B cell (primary cell): ENCODE measurements around the gene MNAT1. TPM values are rescaled to one million over a fixed set of nuclear protein-coding genes. Genes with fewer than 3 reads are reported as not detected.

ENCODE experiments used
- ATAC-seq: fragments of 200-7000 bp; cut with Tn5 transposase; one replicate; pipeline ENCODE4 v1.10.0; 2021; ENCODE audit warnings: low read depth, mild to moderate bottlenecking, moderate number of reproducible peaks, moderate library complexity
- CTCF ChIA-PET: fragments of 350-600 bp; sonication (Branson Sonifier 250); formaldehyde crosslinking; loops from one replicate; lab custom pipeline; 2021; ENCODE audit warnings: antibody characterized with exemption, inconsistent platforms; lab: Charles Lee
- POLR2A ChIA-PET: fragments of 350-600 bp; sonication (Branson Sonifier 250); formaldehyde crosslinking; loops from one replicate; lab custom pipeline; 2021; ENCODE audit warnings: antibody characterized with exemption; lab: Charles Lee
- DNase-seq: peaks from one replicate; pipeline ENCODE4 v3.0.0; 2013
- H2AFZ ChIP-seq: 2 replicates; pipeline ENCODE4 v1.6.1; 2012; ENCODE audit warnings: mild to moderate bottlenecking, low read depth, low read length; ENCODE audit not compliant: insufficient read depth, poor library complexity, severe bottlenecking
- H3K27ac ChIP-seq, 2 donors: 1 replicate in 1 of 2; 2 replicates in 1 of 2; pipeline ENCODE4 v1.5.1; 2012 to 2013; ENCODE audit warnings: low read length in 2 of 2, mild to moderate bottlenecking in 2 of 2, moderate library complexity in 1 of 2
- H3K27me3 ChIP-seq, 4 experiments: fragments of 200-600 bp in 1 of 4; sonication (generic) in 1 of 4; replicated peaks in 1 of 4; 1 replicate in 2 of 4; 2 replicates in 2 of 4; pipeline versions ENCODE4 v1.6.1 to v1.7.0; 2013 to 2016; ENCODE audit warnings: low read length in 3 of 4, mild to moderate bottlenecking in 2 of 4, mixed read lengths in 1 of 4, moderate library complexity in 1 of 4; ENCODE audit not compliant: insufficient read depth in 4 of 4, control insufficient read depth in 3 of 4; ENCODE audit errors: control extremely low read depth in 1 of 4
- H3K36me3 ChIP-seq, 2 experiments: replicated peaks in 1 of 2; 1 replicate in 1 of 2; 2 replicates in 1 of 2; pipeline versions ENCODE4 v1.6.1 to v1.7.1; 2013; ENCODE audit warnings: low read length in 1 of 2; ENCODE audit not compliant: insufficient read depth in 2 of 2, control insufficient read depth in 1 of 2; ENCODE audit errors: control extremely low read depth in 1 of 2, extremely low read depth in 1 of 2
- H3K4me1 ChIP-seq, 2 donors: fragments of 200-600 bp in 1 of 2; sonication (generic) in 1 of 2; 1 replicate in 1 of 2; 2 replicates in 1 of 2; pipeline versions ENCODE4 v1.5.1 to v1.6.1; 2013 to 2017; ENCODE audit warnings: low read length in 2 of 2; ENCODE audit not compliant: control insufficient read depth in 2 of 2, insufficient read depth in 2 of 2
- H3K4me2 ChIP-seq: replicated peaks from 2 replicates; pipeline ENCODE3; 2012; ENCODE audit warnings: mild to moderate bottlenecking, low read depth, low read length; ENCODE audit not compliant: poor library complexity, severe bottlenecking
- H3K4me3 ChIP-seq, 5 experiments: fragments of 200-600 bp in 1 of 5; sonication (generic) in 1 of 5; 1 replicate in 3 of 5; 2 replicates in 2 of 5; pipeline versions ENCODE4 v1.5.1 to v1.7.0; 2011 to 2016; ENCODE audit warnings: low read length in 4 of 5, mild to moderate bottlenecking in 4 of 5, low read depth in 2 of 5, control low read depth in 1 of 5, moderate library complexity in 1 of 5; ENCODE audit not compliant: insufficient read depth in 1 of 5; ENCODE audit errors: control extremely low read depth in 1 of 5, extremely low read depth in 1 of 5
- H3K79me2 ChIP-seq: fragments of 200-600 bp; sonication (generic); one replicate; pipeline ENCODE4 v1.6.0; 2016; ENCODE audit warnings: low read length; ENCODE audit not compliant: control insufficient read depth, insufficient read depth
- H3K9ac ChIP-seq: fragments of 200-600 bp; sonication (generic); 2 replicates; pipeline ENCODE4 v1.6.1; 2017; ENCODE audit warnings: mild to moderate bottlenecking, low read length, moderate library complexity
- H3K9me3 ChIP-seq, 3 donors: one replicate each; pipeline versions ENCODE4 v1.6.1 to v1.7.1; 2013; ENCODE audit warnings: low read length in 2 of 3; ENCODE audit not compliant: control insufficient read depth in 2 of 3, insufficient read depth in 1 of 3; ENCODE audit errors: control extremely low read depth in 1 of 3
- H4K20me1 ChIP-seq: 2 replicates; pipeline ENCODE4 v1.6.0; 2012; ENCODE audit warnings: mild to moderate bottlenecking, low read length; ENCODE audit not compliant: insufficient read depth, control insufficient read depth, poor library complexity, severe bottlenecking
- H3K27ac Mint-ChIP-seq: one replicate; pipeline ENCODE4 v1.8.0; 2021; ENCODE audit warnings: mixed read lengths
- H3K27me3 Mint-ChIP-seq: one replicate; pipeline ENCODE4 v1.8.0; 2021; ENCODE audit warnings: mixed read lengths
- H3K4me1 Mint-ChIP-seq: one replicate; pipeline ENCODE4 v1.8.0; 2021; ENCODE audit warnings: mixed read lengths
- H3K4me3 Mint-ChIP-seq: one replicate; pipeline ENCODE4 v1.8.0; 2021; ENCODE audit warnings: mixed read lengths
- H3K9me3 Mint-ChIP-seq: one replicate; pipeline ENCODE4 v1.8.0; 2022; ENCODE audit warnings: mixed read lengths; ENCODE audit not compliant: insufficient read depth
- EZH2 ChIP-seq: IDR thresholded peaks from 2 replicates; pipeline ENCODE4 v1.6.1; 2012; ENCODE audit warnings: borderline replicate concordance, low read depth, mild to moderate bottlenecking, moderate library complexity, low read length; ENCODE audit not compliant: insufficient read depth, poor library complexity, severe bottlenecking
- whole genome bisulfite sequencing: methylation state at CpG from one replicate; pipeline ENCODE4 v1.1.5; 2013; ENCODE audit warnings: missing lambda C conversion rate; ENCODE audit not compliant: insufficient coverage; 5-methylcytosine and 5-hydroxymethylcytosine counted together
- intact Hi-C: fragments of 100-400 bp; cut with micrococcal nuclease; formaldehyde crosslinking; loops from one replicate; pipeline ENCODE4 v1.10.0; 2022
- polyA plus RNA-seq: library from polyadenylated mRNA; depleted of rRNA; stranded (reverse); fragments of >200 nt; gene quantifications from 2 replicates; pipeline ENCODE4 v1.2.3, GENCODE V29; 2012
- total RNA-seq, 2 donors: library from RNA; stranded (reverse); fragments of 120-200 nt in 1 of 2; gene quantifications; 1 replicate in 1 of 2; 2 replicates in 1 of 2; pipeline versions ENCODE4 v1.2.3 to v1.2.4, GENCODE V29; 2013 to 2022
- TF ChIP-seq, protein P1 (sequence below): fragments of 200-600 bp; IDR thresholded peaks from one replicate; pipeline ENCODE4 v1.8.0; 2022; ENCODE audit warnings: antibody characterized with exemption, mild to moderate bottlenecking

MNAT1 gene
- total and polyA plus RNA-seq, 2 donors (not counting 1 experiment from before 2014, with no cell fraction given) = 15.2 to 28.2 TPM

DNA sequence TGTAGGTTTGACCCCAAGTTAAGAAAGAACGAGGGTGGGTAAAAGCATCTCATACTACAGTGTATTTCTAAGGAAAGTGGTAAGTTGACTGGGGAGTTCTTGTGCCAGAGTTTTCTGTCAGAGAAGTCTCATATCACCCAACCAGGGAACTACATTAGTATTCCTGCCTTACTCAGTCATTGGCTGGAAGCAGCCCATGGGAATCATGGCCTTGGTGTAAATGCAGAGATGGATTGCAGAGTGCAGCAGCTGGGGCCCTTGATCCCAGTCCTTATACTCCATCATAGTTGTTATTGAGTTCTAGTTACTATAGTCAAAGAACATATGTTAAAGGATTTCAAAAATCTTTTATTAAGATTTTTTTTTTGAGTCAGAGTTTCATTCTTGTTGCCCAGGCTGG, 105.8 kb downstream of the MNAT1 start:
- CTCF ChIA-PET = interaction anchor here (0.6 kb wide), 1 partner anchor 491 kb away, joined by 3 read pairs; no protein-coding TSS in a partner anchor
- H4K20me1 ChIP-seq = no peaks in the 10 kb centered on the region
- Mint-ChIP-seq H3K27me3 (no peaks in the 10 kb centered on the region), H3K4me3 (no peak overlapping the region), H3K9me3 (peaks cover 5% of the 10 kb centered on the region), H3K27ac (no peak overlapping the region), H3K4me1 (peaks cover 4% of the 10 kb centered on the region)
- H3K4me2 ChIP-seq = no peak overlapping the region
- peaks cover 0 to 20% of the 10 kb centered on the region in 2 experiments for H3K36me3 ChIP-seq
- no peak for ATAC-seq
- POLR2A ChIA-PET = no interaction called here
- H3K4me1 ChIP-seq = peaks cover 2 to 5% of the 10 kb centered on the region in 2 donors
- TF ChIP-seq, protein P1, sequence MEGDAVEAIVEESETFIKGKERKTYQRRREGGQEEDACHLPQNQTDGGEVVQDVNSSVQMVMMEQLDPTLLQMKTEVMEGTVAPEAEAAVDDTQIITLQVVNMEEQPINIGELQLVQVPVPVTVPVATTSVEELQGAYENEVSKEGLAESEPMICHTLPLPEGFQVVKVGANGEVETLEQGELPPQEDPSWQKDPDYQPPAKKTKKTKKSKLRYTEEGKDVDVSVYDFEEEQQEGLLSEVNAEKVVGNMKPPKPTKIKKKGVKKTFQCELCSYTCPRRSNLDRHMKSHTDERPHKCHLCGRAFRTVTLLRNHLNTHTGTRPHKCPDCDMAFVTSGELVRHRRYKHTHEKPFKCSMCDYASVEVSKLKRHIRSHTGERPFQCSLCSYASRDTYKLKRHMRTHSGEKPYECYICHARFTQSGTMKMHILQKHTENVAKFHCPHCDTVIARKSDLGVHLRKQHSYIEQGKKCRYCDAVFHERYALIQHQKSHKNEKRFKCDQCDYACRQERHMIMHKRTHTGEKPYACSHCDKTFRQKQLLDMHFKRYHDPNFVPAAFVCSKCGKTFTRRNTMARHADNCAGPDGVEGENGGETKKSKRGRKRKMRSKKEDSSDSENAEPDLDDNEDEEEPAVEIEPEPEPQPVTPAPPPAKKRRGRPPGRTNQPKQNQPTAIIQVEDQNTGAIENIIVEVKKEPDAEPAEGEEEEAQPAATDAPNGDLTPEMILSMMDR = no peak
- TF ChIP-seq EZH2 = no peak
- no peak overlapping the region for H2AFZ ChIP-seq
- H3K9me3 ChIP-seq = peaks cover 0 to 16% (median 4%) of the 10 kb centered on the region in 3 donors
- H3K27ac ChIP-seq = no peak overlapping the region
- no peaks in the 10 kb centered on the region for H3K27me3 ChIP-seq
- no peak for DNase-seq
- intact Hi-C loops = loop anchor here (10.0 kb wide), 1 partner anchor 86 kb away; no protein-coding TSS in a partner anchor
- no peaks in the 10 kb centered on the region for H3K79me2 ChIP-seq
- H3K9ac ChIP-seq = no peak overlapping the region
- no peak overlapping the region for H3K4me3 ChIP-seq
- WGBS = no CpG with 5 or more reads among the region's 1 CpG

DNA sequence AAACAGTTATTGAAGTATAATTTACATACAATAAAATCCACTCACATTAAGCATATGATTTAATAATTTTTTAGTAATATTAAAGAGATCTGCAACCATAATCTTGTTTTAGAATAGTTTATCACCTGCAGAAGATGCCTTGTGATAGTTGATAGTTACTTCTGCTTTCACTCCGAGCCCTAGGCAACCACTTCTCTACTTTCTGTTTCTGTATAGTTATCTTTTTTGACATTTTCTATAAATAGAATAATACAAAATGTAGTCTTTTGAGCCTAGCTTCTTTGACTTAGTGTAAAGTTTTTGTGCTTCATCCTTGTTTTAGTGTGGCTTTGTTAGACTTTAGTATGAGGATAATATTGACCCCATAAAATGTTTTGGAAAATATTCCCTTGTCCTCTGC, 111.0 kb downstream of the MNAT1 start:
- Histone ChIP-seq H4K20me1 (no peaks in the 10 kb centered on the region), H3K4me2 (peak overlapping the region; percentile 65), H3K36me3 (no peaks in the 10 kb centered on the region), H2AFZ (peak overlapping the region; percentile 40), H3K9ac (peak overlapping the region; percentile 8), H3K27me3 (no peaks in the 10 kb centered on the region), H3K9me3 (peaks cover 7 to 8% (median 7%) of the 10 kb centered on the region in 3 donors), H3K4me1 (peaks cover 8 to 16% of the 10 kb centered on the region in 2 donors), H3K79me2 (no peaks in the 10 kb centered on the region), H3K4me3 (peak overlapping the region in 1 of 5 experiments; percentile 48), H3K27ac (peak overlapping the region; percentile 69 to 80)
- Mint-ChIP-seq H3K4me3 (peak overlapping the region; percentile 10), H3K9me3 (peaks cover 7% of the 10 kb centered on the region), H3K27me3 (no peaks in the 10 kb centered on the region), H3K27ac (peak overlapping the region; percentile 77), H3K4me1 (peaks cover 15% of the 10 kb centered on the region)
- CTCF ChIA-PET = no interaction called here
- ATAC-seq (peak; percentile 75), DNase-seq (peak; percentile 68)
- no CpG with 5 or more reads among the region's 1 CpG for WGBS
- POLR2A ChIA-PET = interaction anchor here (0.6 kb wide), 1 partner anchor 1416 kb away, joined by 3 read pairs; no protein-coding TSS in a partner anchor
- intact Hi-C loops = loop anchor here (1.0 to 10.0 kb wide), 2 partner anchors 91 to 136 kb away; partner anchors contain the start of genes SLC38A6 and TRMT5
- TF ChIP-seq, protein P1 = no peak
- TF ChIP-seq EZH2 = no peak
